CD4-positive, alpha-beta T cell treated with Interleukin-4 for 1 hour (primary cell): ENCODE results near the gene ARHGAP18.
A peak's percentile ranks its signal among the peaks of the same experiment; 100 is the strongest.

ENCODE experiments used
- DNase-seq, 2 donors: peaks; one replicate each; pipeline ENCODE4 v3.0.0-alpha.2; 2020 to 2022

ARHGAP18 gene

DNA sequence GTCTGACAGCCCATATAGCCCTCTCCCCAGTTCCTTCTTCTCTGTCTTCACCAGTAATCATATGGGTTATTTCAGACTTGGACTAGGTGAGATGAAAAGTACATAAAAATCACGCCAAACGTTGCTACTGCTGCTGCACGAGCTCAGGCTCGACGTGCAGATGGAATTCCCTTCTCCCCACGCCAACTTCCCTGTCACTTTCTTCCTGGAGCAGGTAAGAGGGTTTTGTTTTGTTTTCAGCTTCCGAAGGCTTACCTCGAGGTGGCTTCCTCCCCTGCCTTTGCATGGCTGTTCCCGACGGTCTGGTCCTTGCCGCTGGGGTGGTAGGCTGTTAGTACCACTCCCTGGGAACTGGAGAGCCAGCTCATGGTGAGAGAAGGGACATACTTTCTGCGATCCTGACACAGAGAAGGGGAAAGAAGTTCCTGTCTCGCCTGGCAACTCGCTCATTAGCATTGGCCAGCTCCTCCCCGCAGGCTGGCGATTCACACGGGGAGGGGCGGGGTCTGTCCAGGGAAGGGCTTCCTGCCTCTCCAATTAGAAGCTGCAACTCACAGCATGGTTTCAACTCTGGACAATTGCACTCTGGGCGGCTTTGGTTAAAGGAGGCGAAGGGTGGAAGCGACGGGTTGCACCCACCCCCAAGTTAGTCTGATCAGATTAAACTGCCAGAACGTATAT is at the start of gene ARHGAP18:
Gene ARHGAP18 (minus strand): TSS at position 409 of the 681 bp plus-strand sequence. CDS start 41 bp downstream, at position 368.
- peak; percentile 75 for DNase-seq

- DNase-seq = no peak
These were observed 45.8 kb upstream of the ARHGAP18 start for GRCh38 chr6:129755787-129756186.

DNA sequence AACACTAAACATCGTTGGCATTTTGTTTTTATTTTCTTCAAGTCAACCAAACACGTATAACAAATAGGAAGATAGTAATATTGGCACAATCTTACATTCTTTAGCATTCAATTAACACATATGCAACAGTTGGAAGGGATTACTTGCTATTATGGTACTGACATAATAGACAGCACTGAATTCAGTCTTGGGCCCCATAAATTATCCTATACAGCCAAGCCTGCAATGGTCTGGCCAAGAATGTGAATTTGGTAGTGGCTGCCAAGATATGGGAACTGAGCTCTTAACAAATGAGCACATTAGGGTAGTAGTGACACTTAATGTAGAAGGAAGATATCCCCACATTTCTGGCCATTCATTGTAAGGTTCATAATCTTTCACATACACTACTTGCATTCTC is 44.8 kb upstream of the ARHGAP18 start:
- DNase-seq = no peak

GRCh38 chr6:129753422-129753821 is 43.4 kb upstream of the ARHGAP18 start:
- DNase-seq = no peak

- no peak for DNase-seq
These were observed 41.4 kb upstream of the ARHGAP18 start for GRCh38 chr6:129751384-129751783.

- peak in 1 of 2 donors; percentile 44 for DNase-seq
These were observed 40.4 kb upstream of the ARHGAP18 start for GRCh38 chr6:129750360-129750759.

GRCh38 chr6:129749749-129750120 is 39.8 kb upstream of the ARHGAP18 start:
- peak in 1 of 2 donors; percentile 74 for DNase-seq

GRCh38 chr6:129748901-129749748 is 39.1 kb upstream of the ARHGAP18 start:
- peak in 1 of 2 donors; percentile 15 for DNase-seq

GRCh38 chr6:129748212-129748900 is 38.4 kb upstream of the ARHGAP18 start:
- peak; percentile 56 to 74 for DNase-seq

DNA sequence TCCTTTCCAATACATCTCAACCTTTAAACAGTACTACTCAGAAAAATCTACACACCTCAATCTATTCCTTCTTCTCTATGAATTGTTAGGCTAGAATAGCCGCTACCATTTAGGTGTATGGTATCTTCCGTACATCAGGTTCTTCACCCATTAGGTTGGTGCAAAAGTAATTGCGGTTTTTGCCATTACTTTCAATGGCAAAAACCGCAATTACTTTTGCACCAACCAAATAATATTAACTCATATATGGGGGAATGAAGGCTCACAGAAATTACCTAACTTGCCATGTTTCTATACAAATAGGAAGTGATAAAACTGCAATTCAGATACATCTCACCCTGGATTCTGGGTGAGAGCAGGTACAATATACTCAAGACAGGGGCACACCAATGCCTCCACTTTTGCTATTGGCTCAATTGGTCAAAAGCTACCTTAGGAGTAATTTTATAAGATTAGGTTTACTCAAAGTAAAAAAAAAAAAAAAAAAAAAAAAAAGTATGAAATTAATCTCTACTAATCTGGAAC is 37.7 kb upstream of the ARHGAP18 start:
- no peak for DNase-seq

DNA sequence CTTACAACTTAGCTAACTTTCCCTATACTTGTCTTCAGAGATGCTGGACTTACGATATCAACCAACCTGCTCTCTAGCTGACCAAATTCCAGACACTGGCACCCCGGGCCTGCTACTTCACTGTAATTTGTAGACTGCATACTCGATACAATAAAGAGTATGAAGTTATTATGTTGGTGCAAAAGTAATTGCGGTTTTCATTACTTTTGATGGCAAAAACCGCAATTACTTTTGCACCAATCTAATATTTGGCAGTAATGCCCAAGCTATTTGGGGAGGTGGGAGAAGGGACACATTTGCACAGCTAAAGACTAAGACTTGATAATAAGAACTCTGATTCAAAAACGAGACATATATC is 34.9 kb upstream of the ARHGAP18 start:
- no peak for DNase-seq

GRCh38 chr6:129744201-129744879 is 34.4 kb upstream of the ARHGAP18 start:
- no peak for DNase-seq

GRCh38 chr6:129740013-129740412 is 30.0 kb upstream of the ARHGAP18 start:
- no peak for DNase-seq

DNA sequence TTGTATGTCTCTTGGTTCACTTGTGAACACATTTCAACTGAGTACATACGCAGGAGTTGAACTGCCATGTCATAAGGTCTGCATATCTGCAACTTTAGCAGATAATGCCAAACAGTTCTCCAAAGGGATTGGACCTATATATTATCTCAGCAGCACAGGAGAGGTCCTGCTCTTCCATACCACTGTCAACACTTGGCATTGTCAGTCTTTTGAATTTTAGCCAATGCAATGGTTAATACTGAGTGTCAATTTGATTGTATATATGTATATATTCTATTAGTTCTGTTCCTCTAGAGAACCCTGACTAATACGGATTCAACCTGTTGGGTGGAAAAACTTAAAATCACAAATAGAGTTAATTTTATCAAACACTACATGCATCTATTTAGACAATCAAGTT is 26.1 kb upstream of the ARHGAP18 start:
- no peak for DNase-seq

DNA sequence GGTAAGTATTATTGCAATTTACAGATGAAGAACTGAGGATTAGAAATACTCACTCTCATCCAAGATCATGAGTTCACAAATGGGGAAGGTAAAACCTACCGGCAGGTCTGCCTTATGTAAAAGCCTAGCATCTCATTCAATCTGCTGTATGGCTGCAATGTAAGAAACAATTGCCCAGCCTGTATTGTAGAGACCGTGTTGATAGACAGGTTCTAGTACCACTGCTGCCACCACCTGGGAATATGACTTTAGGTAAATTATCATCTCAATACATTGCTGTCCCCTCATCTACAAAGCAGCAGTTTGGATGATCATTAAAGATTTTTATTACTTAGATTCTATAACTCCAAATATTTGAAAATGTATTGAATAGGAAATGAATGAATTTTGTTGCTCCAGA is 23.3 kb upstream of the ARHGAP18 start:
- no peak for DNase-seq

GRCh38 chr6:129732542-129732941 is 22.6 kb upstream of the ARHGAP18 start:
- no peak for DNase-seq

DNA sequence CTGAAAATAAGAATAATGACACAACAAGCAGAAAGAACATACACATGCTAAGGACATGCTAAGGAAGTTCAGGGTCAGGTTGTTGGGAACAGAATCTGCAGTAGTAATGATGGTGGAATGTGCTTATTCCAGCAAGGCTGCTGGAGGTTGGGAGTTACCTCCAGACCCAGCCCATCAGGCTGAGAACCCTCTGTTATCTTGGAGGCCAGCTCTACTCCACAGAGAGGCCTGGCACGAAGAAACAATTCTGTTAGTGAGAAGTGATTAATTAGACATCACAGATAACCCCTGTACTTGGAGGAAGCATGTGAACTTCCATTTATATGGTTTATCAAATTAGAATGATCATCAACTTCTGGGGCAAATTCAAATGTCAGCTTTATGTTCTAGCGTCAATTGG is 22.1 kb upstream of the ARHGAP18 start:
- no peak for DNase-seq

DNA sequence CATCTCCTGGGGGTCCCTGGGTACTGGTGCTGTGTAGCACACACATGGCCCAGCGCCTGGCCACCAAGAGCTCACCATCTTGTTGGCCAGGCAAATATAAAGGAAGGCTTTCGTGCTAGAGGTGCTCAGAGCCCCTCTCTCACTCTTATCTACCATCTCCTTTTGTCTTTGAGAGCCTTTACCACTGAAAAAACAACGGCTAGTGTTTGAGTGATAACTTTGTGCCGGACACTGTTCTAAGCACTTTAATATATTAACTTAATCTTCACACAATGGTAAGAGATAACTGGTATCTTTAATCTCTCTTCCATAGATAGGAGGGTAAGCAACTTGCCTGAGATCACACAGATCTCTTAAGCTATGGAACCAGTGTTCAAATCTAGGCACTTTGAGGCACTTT is 21.5 kb upstream of the ARHGAP18 start:
- DNase-seq = no peak

DNA sequence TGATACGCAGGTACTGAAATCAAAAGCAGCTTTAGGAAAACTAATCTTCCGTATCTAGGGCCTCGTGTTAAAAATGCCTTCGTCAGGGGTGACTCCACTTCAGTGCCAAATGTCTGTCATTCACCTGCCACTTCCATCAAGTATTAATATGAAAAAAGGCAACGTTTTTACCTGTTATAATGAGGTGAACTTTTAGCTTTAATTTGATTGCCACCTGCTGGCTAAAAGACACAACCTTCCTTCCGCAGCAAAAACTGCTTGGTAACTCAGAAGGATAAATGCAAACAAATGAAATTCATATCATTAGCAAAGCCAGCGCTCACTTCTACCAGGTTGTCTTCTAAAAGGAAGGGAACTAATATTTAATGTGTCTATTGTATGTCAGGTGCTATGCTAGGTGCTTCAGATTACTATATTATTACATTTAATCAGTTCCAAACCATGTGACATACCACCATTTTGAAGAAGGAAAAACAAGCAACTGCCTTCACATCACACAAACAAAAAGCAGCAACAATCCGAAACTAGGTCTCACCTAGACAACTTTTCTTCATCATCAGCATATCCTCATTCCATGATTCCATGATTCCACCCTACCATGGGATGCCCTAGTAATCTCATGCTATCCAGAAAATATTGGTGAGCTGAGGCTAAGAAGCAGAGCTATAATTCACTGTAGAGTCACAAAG is 20.6 kb upstream of the ARHGAP18 start:
- peak; percentile 30 to 71 for DNase-seq

GRCh38 chr6:129726650-129727049 is 16.7 kb upstream of the ARHGAP18 start:
- DNase-seq = no peak

DNA sequence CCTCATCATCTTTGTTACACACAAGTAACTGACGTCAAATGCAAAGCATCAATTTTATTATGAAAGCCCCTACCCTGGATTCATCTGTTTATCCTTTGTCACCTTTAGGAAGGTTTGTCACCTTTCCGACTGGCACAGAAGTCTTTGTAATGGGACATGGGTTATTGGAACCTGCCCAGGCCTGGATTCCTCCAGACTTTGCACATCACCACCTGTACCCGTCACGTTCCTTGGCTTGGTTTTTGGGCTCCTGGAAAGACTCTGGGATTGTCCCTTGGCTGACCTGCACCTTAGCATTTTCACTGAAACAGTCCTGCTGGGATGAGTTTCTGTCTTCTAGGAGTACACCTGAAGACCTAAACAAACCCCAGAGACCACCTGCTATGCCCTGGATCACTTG is 15.4 kb upstream of the ARHGAP18 start:
- no peak for DNase-seq

GRCh38 chr6:129719692-129720091 is 9.7 kb upstream of the ARHGAP18 start:
- DNase-seq = no peak
